Activated CD4-positive, alpha-beta T cell treated with anti-CD3 and anti-CD28 coated beads for 1 hour (primary cell): ENCODE data around the gene GPR87.

ENCODE experiments used
- DNase-seq: peaks from one replicate; pipeline ENCODE4 v3.0.0-alpha.2; 2020

The GPR87 gene, protein sequence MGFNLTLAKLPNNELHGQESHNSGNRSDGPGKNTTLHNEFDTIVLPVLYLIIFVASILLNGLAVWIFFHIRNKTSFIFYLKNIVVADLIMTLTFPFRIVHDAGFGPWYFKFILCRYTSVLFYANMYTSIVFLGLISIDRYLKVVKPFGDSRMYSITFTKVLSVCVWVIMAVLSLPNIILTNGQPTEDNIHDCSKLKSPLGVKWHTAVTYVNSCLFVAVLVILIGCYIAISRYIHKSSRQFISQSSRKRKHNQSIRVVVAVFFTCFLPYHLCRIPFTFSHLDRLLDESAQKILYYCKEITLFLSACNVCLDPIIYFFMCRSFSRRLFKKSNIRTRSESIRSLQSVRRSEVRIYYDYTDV

DNA sequence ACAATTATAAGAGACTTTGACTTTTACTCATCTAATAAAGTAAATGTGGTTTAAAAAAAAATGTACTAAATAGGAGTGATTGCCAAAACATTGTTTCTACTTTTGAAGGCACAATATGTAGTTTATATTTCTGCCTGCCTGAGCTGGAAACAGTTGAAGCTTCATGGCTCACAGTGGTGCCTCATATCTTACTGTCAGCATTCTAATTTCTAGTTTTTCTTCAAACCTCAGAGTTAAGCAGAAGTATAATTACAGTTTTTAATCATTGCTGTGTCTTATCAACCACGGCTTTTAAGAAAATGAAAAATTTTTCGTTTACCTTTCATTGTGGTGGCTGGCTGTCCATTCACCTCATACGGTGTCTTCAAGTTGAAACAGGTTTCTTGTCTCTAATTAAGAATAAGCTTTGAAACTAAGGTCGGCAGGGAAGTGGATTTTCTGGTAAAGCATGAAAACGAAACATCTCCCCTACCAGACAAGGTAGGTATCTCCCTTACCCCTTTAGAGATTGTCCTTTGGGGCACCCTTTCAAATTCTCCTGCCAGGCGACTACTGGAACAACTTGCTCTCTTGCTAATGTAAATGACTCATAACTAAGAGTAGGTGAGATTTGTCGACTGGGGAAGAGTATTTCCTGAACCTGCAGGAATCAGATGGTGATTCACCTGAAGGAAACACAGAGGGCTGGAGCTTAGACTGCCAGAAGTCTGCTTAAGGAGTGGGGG lies at the start of gene GPR87:
Gene GPR87 (minus strand): TSS at position 554 of the 725 bp plus-strand sequence. CDS start 16,720 bp downstream, outside the sequence.
- no peak for DNase-seq

DNA sequence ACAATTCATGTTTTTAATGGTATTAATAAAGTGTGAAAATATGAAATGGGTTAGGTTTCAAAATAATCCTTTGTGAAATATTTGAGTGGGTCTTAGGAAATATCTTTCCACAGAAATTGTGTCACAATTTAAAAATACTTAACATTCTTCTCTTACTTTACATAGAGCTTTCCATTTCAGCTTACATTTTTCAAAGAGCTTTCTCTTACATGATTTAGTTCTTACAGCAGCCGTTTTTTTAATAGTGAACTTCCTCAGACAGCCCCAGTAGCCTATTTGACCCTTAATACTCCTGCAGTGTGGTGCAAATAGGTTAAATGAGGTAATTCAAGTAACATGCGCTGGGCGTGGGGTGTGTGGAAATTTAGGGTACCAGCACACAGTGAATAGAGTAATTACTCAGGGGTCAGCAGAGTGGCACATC lies 46.1 kb upstream of the GPR87 start:
- no peak for DNase-seq

GRCh38 chr3:151357463-151357850 lies 40.8 kb upstream of the GPR87 start:
- DNase-seq, result no peak

- DNase-seq, result no peak
Measured at GRCh38 chr3:151356794-151357462, 40.3 kb upstream of the GPR87 start.

- DNase-seq, result no peak
Measured at GRCh38 chr3:151351648-151352047, 35.0 kb upstream of the GPR87 start.

GRCh38 chr3:151351219-151351618 lies 34.6 kb upstream of the GPR87 start:
- no peak for DNase-seq

GRCh38 chr3:151350656-151351055 lies 34.0 kb upstream of the GPR87 start:
- no peak for DNase-seq

- no peak for DNase-seq
Measured at GRCh38 chr3:151347432-151347831, 30.8 kb upstream of the GPR87 start.

DNA sequence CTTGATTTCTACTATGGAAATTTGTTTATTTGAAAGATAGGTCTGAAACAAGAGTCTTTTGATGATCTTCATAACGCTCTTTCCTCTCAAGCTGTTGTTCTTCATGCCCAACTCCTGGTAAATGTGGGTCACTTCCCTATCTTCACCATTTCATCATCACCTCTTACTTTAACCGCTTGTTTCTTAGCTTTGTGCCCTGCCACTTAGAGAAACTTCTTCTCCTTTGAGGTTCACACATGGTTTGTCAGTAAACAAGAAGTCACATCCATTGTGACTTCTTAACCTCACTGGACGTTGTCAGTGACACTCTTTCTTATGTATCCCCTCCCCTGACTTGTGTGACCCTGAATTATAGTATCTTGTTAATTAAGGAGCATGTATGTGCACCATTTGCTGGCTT lies 29.7 kb upstream of the GPR87 start:
- no peak for DNase-seq

DNA sequence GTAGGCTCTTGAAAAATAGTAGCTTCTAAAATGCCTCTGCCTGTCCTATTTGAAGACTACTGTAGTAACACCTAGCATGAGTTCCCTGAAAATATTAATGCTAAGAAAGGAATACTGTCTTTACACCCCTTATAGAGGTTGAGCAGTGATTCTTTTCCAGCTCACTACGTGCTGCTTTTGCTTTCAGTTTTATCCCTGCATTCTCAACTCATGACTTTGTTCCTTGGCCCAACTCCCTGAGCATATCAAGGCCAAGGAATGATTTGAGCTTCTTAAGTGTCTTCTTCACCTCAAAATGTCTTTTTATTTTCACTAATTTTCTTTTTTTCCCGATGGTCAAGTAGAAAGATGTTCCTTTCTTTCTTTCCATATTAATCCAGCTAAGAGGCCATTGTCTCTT lies 29.2 kb upstream of the GPR87 start:
- DNase-seq, result no peak

DNA sequence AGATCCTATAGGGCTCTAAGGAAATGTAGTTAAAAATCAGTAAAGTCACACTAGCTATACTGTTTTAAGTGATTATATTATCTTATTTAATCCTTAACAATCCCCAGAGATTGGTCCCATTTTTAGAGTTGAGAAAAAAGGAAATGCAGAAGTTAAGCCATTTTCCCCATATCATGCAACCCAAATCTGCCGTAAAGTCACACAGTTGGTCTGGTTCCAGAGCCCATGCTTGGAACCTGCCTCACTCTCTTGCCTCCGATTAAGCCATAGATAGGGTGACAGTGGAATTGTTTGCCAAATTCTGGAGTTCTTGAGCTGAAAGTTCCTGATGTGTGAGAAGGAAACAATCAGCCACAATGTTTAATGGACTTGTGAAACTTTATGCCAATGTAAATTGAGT lies 15.1 kb upstream of the GPR87 start:
- DNase-seq, result no peak

DNA sequence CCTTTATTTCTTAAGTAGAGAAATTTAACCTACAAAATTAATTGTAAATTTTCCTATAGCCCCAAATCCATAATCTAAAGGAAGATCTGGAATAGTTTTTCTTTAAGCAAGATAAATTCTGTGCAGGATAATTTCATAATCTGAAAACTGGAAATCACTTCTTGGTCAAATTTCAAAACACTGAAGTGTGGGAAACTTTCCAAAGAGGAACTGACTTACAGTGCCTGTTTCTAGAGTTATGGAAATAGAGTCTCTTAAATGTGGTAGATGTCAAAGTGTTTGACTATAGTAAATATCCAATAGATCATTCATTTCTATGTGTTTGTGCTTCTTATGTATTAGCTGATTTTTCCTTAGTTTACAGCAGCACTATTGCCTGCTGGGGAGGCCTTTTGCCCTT lies 14.3 kb upstream of the GPR87 start:
- no peak for DNase-seq

GRCh38 chr3:151330379-151330778 lies 13.8 kb upstream of the GPR87 start:
- DNase-seq, result no peak

DNA sequence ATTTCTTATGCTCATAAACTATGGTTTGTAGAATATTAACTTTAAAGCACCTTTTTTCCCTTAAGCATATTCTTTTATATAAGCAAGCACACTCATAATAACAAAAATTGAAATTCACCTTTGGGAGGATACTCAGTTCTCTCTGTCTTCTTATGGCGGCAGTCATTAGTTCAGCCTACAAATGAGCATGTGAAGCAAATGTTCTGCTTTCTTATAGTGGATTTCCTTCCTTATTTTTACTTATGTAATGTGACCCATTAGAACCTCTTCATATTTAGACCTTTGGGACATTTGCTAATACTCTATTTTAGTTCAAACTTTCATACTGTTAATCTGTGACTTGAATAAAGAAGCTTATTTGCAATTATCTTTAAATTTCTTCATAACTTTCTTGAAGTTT lies 12.7 kb upstream of the GPR87 start, which contains the start of gene P2RY13:
Gene P2RY13 (minus strand): TSS at position 187 of the 400 bp plus-strand sequence. CDS start 21 bp downstream, at position 166.
- DNase-seq, result no peak

DNA sequence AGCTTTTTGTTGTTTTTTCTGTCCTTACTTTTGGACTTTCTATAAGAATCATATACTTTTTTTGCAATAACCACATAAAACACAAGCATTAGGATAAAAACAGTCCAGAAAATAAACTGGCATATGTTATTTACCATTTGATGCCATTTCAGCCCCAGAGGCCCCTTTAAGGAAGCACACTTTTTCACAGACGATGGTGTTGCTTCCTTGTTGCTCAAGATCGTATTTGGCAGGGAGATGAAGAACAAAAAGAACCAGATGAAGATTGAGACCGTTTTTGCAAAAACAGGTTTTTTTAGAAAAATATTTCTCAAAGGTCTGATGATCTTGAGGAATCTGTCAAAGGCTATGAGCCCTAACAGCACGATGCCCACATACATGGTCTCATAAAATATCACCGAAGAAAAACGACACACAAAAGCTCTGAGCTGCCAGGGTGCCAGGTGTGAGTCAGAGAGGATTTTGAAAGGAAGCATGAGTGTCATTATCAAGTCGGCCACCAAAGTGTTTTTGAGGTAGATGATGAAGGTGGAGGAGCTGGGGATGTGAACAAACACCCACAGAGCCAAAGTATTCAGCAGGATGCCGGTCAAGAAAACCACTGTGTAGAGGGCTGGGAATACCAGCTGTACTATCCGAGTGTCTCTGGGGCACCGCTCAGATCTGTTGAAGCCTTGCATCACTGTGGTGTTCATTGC lies 11.8 kb upstream of the GPR87 start:
- no peak for DNase-seq

- no peak for DNase-seq
Measured at GRCh38 chr3:151327571-151328198, 11.1 kb upstream of the GPR87 start.

DNA sequence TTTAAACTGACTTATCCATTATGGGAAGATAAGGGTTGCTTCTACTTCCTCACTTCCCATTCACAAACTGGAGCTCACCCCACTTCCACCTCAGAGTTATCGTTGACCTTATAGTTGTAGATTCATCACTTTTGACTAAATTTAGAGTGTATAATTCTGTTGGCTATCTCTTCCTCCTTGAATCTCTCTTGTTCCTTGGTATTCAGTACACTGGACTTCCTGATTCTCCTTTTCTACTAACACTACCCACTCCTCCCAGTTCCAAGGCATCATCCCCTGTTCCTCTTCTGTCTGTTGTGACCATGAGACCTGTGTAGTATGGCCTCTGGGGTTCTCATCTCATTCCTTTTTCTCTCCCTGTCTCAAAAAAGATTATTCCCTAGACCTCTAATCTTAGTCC lies 5.9 kb upstream of the GPR87 start:
- no peak for DNase-seq

- DNase-seq, result no peak
Measured at GRCh38 chr3:151321526-151321925, 4.9 kb upstream of the GPR87 start.

DNA sequence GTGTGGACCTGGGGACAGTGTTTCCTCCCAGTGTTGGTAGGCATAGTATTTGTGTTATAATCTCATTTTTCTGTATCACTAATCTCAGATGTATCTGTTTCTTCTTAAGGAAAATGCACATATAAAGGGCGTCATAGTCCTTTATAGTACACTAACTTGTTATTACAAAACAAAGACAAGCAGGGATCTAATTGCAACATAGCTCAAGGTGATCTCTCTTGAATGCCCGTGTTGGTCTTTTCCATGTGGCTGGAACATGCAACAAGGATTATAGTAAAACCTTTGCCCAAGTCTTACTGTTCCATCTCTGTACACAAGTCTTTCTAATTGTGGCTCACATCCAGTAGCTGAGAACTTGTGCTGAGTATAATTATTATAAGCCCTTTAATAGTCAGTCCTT lies 3.5 kb upstream of the GPR87 start:
- no peak for DNase-seq

DNA sequence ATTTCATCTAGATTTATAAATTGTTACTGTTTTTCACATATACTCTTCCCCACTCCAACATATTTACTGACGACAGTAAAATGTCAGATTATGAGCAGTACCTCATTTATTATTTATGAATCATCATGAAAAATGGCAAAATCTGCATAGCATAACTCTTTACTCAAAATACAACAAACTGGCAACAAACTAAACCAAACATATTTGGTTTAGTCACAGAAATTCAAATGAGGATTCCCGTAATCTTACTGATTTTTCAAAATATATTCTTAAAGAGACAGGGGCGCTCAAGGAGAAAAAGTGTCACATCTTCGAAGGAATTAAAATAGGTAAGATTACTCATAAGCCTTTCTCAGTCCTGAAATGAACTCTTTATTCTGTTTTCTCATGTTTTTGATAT lies 3.0 kb upstream of the GPR87 start:
- DNase-seq, result no peak

- DNase-seq, result no peak
Measured at GRCh38 chr3:151318991-151319390, 2.4 kb upstream of the GPR87 start.

DNA sequence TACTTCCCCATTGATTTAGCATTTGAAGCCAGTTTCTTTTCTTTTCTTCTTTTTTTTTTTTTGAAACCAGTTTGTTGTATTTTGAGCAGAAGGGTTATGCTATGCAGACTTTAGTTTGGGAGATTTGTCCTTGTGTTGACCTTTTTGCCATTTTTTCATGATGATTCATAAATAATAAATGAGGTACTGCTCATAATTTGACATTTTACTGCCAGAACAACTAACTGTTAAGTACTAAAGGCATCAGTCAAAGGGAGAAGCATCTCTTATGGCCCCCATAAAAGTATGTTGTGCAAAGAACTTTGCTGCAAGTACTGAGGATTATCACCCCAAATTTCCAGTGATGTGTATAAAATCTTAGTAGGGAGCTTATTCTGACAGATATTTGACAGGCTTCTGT lies 1.7 kb upstream of the GPR87 start:
- DNase-seq, result no peak

- no peak for DNase-seq
Measured at GRCh38 chr3:151315846-151316245, 774 bp downstream of the GPR87 start.
